WTC11 (cell line): Measurements from ENCODE around the gene FGFBP1. TPM values are rescaled to one million over a fixed set of nuclear protein-coding genes. Genes with fewer than 3 reads are reported as not detected.

Experiments
- ATAC-seq: fragments of 200-7000 bp; cut with Tn5 transposase; 2 replicates; pipeline ENCODE4 v1.10.0; 2021; ENCODE audit warnings: mild to moderate bottlenecking, moderate library complexity
- CTCF ChIA-PET: fragments of 300-600 bp; sonication (Branson Sonifier 250); formaldehyde crosslinking; loops from one replicate; lab custom pipeline; 2021; ENCODE audit warnings: antibody characterized with exemption; lab: Charles Lee
- POLR2A ChIA-PET: fragments of 350-600 bp; sonication (Branson Sonifier 250); formaldehyde crosslinking; loops from one replicate; lab custom pipeline; 2021; ENCODE audit warnings: antibody characterized with exemption; lab: Charles Lee
- DNase-seq: peaks from one replicate; pipeline ENCODE4 v3.0.0; 2021; ENCODE audit warnings: low spot score
- H3K27ac Mint-ChIP-seq: 2 replicates; pipeline ENCODE4 v1.8.0; 2021; ENCODE audit warnings: mixed read lengths
- H3K27me3 Mint-ChIP-seq: 2 replicates; pipeline ENCODE4 v1.8.0; 2021; ENCODE audit warnings: low read depth, mild to moderate bottlenecking, moderate library complexity, mixed read lengths
- H3K36me3 Mint-ChIP-seq: 2 replicates; pipeline ENCODE4 v1.8.0; 2021; ENCODE audit warnings: mixed read lengths
- H3K4me1 Mint-ChIP-seq: 2 replicates; pipeline ENCODE4 v1.8.0; 2022; ENCODE audit warnings: mixed read lengths
- H3K4me3 Mint-ChIP-seq: 2 replicates; pipeline ENCODE4 v1.8.0; 2021; ENCODE audit warnings: mild to moderate bottlenecking, moderate library complexity, mixed read lengths
- H3K9me3 Mint-ChIP-seq: 2 replicates; pipeline ENCODE4 v1.8.0; 2021; ENCODE audit warnings: mixed read lengths
- AR ChIP-seq: fragments of 250-450 bp; sonication (Bioruptor Pico); IDR thresholded peaks from 2 replicates; pipeline ENCODE4 v1.9.0; 2021; ENCODE audit warnings: mild to moderate bottlenecking
- CBFB ChIP-seq: sonication (generic); formaldehyde crosslinking; IDR thresholded peaks from 2 replicates; pipeline ENCODE4 v1.8.1; 2022; ENCODE audit warnings: mild to moderate bottlenecking, low read depth, missing genetic modification reagents
- E2F5 ChIP-seq: sonication (generic); formaldehyde crosslinking; IDR thresholded peaks from 2 replicates; pipeline ENCODE4 v1.8.1; 2022; ENCODE audit warnings: mild to moderate bottlenecking, moderate library complexity, missing genetic modification reagents
- ELF4 ChIP-seq: sonication (generic); formaldehyde crosslinking; IDR thresholded peaks from 2 replicates; pipeline ENCODE4 v1.8.1; 2022; ENCODE audit warnings: low read depth, mild to moderate bottlenecking, moderate library complexity, missing genetic modification reagents
- EMX1 ChIP-seq: fragments of 250-450 bp; sonication (Bioruptor Pico); IDR thresholded peaks from 2 replicates; pipeline ENCODE4 v1.8.0; 2021; ENCODE audit warnings: mild to moderate bottlenecking
- ESRRA ChIP-seq: sonication (generic); formaldehyde crosslinking; IDR thresholded peaks from 2 replicates; pipeline ENCODE4 v1.8.1; 2022; ENCODE audit warnings: mild to moderate bottlenecking, missing genetic modification reagents, borderline replicate concordance
- GABPB1 ChIP-seq: sonication (generic); formaldehyde crosslinking; IDR thresholded peaks from 2 replicates; pipeline ENCODE4 v1.8.1; 2023; ENCODE audit warnings: mild to moderate bottlenecking, missing genetic modification reagents
- IRF2 ChIP-seq: sonication (generic); formaldehyde crosslinking; IDR thresholded peaks from 2 replicates; pipeline ENCODE4 v1.8.0; 2022; ENCODE audit warnings: low read depth, missing genetic modification reagents, borderline replicate concordance
- MYBL2 ChIP-seq: sonication (generic); formaldehyde crosslinking; IDR thresholded peaks from 2 replicates; pipeline ENCODE4 v1.8.1; 2023; ENCODE audit warnings: mild to moderate bottlenecking, moderate library complexity, missing genetic modification reagents
- NFATC4 ChIP-seq: fragments of 250-450 bp; sonication (Bioruptor Pico); IDR thresholded peaks from 2 replicates; pipeline ENCODE4 v1.9.0; 2021; ENCODE audit warnings: mild to moderate bottlenecking
- SP1 ChIP-seq: sonication (generic); formaldehyde crosslinking; conservative IDR thresholded peaks from 2 replicates; pipeline ENCODE4 v1.8.1; 2022; ENCODE audit warnings: missing genetic modification reagents
- TCF7 ChIP-seq: sonication (generic); formaldehyde crosslinking; IDR thresholded peaks from 2 replicates; pipeline ENCODE4 v1.8.0; 2022; ENCODE audit warnings: mild to moderate bottlenecking, low read depth, missing genetic modification reagents, moderate library complexity
- TEAD1 ChIP-seq: sonication (generic); formaldehyde crosslinking; IDR thresholded peaks from 2 replicates; pipeline ENCODE4 v1.8.0; 2022; ENCODE audit warnings: mild to moderate bottlenecking, missing genetic modification reagents
- USF2 ChIP-seq: sonication (generic); formaldehyde crosslinking; IDR thresholded peaks from 2 replicates; pipeline ENCODE4 v1.8.1; 2023; ENCODE audit warnings: mild to moderate bottlenecking, missing genetic modification reagents, moderate library complexity
- ZBTB43 ChIP-seq: sonication (generic); formaldehyde crosslinking; IDR thresholded peaks from 2 replicates; pipeline ENCODE4 v1.8.1; 2023; ENCODE audit warnings: mild to moderate bottlenecking, missing genetic modification reagents
- ZMAT4 ChIP-seq: fragments of 250-450 bp; sonication (Bioruptor Pico); IDR thresholded peaks from 2 replicates; pipeline ENCODE4 v1.9.0; 2021; ENCODE audit warnings: mild to moderate bottlenecking
- ZNF121 ChIP-seq: sonication (generic); formaldehyde crosslinking; IDR thresholded peaks from 2 replicates; pipeline ENCODE4 v1.8.0; 2023; ENCODE audit warnings: missing genetic modification reagents
- total RNA-seq: library from RNA; stranded (reverse); gene quantifications from 3 replicates; pipeline ENCODE4 v1.2.3, GENCODE V29; 2021
- TF ChIP-seq, protein P1 (sequence below): sonication (generic); formaldehyde crosslinking; IDR thresholded peaks from 2 replicates; pipeline ENCODE4 v1.8.0; 2022; ENCODE audit warnings: mild to moderate bottlenecking, missing genetic modification reagents
- TF ChIP-seq, protein P2 (sequence below): sonication (generic); formaldehyde crosslinking; IDR thresholded peaks from 2 replicates; pipeline ENCODE4 v1.8.1; 2022; ENCODE audit warnings: low read depth, mild to moderate bottlenecking, moderate library complexity, missing genetic modification reagents, borderline replicate concordance

The FGFBP1 gene
- total RNA-seq, 1 experiment from 2014 or later = not detected

- TF ChIP-seq, protein P1, sequence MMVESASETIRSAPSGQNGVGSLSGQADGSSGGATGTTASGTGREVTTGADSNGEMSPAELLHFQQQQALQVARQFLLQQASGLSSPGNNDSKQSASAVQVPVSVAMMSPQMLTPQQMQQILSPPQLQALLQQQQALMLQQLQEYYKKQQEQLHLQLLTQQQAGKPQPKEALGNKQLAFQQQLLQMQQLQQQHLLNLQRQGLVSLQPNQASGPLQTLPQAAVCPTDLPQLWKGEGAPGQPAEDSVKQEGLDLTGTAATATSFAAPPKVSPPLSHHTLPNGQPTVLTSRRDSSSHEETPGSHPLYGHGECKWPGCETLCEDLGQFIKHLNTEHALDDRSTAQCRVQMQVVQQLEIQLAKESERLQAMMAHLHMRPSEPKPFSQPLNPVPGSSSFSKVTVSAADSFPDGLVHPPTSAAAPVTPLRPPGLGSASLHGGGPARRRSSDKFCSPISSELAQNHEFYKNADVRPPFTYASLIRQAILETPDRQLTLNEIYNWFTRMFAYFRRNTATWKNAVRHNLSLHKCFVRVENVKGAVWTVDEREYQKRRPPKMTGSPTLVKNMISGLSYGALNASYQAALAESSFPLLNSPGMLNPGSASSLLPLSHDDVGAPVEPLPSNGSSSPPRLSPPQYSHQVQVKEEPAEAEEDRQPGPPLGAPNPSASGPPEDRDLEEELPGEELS = no peak
- no peak for TF ChIP-seq EMX1 (CRISPR knock-in tag)
Measured at GRCh38 chr4:15944895-15945294, 6.4 kb upstream of the FGFBP1 start (continued).

- Mint-ChIP-seq H3K27me3 (no peaks in the 10 kb centered on the region), H3K9me3 (peaks cover 5% of the 10 kb centered on the region; the same call in 1 of the 2 replicates), H3K27ac (no peak overlapping the region), H3K4me3 (no peak overlapping the region), H3K4me1 (peaks cover 11% of the 10 kb centered on the region), H3K36me3 (no peaks in the 10 kb centered on the region)
- ChIA-PET POLR2A (no interaction called here), CTCF (interaction anchor here (1.0 kb wide), 1 partner anchor 136 kb away, joined by 4 read pairs; no protein-coding TSS in a partner anchor)
- TF ChIP-seq ELF4 (CRISPR knock-in tag) (no peak), NFATC4 (CRISPR knock-in tag) (no peak), TEAD1 (no peak), ZBTB43 (no peak), CBFB (CRISPR knock-in tag) (no peak), ZMAT4 (no peak), MYBL2 (no peak), ZNF121 (CRISPR knock-in tag) (no peak), USF2 (CRISPR knock-in tag) (no peak), TCF7 (no peak), E2F5 (CRISPR knock-in tag) (no peak), GABPB1 (CRISPR knock-in tag) (no peak)
- TF ChIP-seq, protein P2, sequence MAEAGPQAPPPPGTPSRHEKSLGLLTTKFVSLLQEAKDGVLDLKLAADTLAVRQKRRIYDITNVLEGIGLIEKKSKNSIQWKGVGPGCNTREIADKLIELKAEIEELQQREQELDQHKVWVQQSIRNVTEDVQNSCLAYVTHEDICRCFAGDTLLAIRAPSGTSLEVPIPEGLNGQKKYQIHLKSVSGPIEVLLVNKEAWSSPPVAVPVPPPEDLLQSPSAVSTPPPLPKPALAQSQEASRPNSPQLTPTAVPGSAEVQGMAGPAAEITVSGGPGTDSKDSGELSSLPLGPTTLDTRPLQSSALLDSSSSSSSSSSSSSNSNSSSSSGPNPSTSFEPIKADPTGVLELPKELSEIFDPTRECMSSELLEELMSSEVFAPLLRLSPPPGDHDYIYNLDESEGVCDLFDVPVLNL (CRISPR knock-in tag) = no peak
- no peak for ATAC-seq
- no peak for DNase-seq
Measured at GRCh38 chr4:15942283-15942682, 3.7 kb upstream of the FGFBP1 start.

GRCh38 chr4:15938182-15938581 lies 358 bp downstream of the FGFBP1 start:
- Mint-ChIP-seq H3K4me3 (no peak overlapping the region), H3K27me3 (no peaks in the 10 kb centered on the region)
- peak; percentile 25 for DNase-seq
- CTCF ChIA-PET = interaction anchor here (0.9 to 3.8 kb wide), 4 partner anchors 18 to 132 kb away, joined by 3 to 20 read pairs (median 16); no protein-coding TSS in a partner anchor
- no peak for TF ChIP-seq ZMAT4
- TF ChIP-seq, protein P1 = no peak
- no peak for TF ChIP-seq IRF2 (CRISPR knock-in tag)
- no peak for TF ChIP-seq ESRRA (CRISPR knock-in tag)
- no peak for TF ChIP-seq AR (CRISPR knock-in tag)
- no peak for TF ChIP-seq GABPB1 (CRISPR knock-in tag)
- no peak for TF ChIP-seq SP1 (CRISPR knock-in tag)
- TF ChIP-seq, all 79 proteins: peak for 0
- no peaks in the 10 kb centered on the region for H3K9me3 Mint-ChIP-seq
- H3K27ac Mint-ChIP-seq = no peak overlapping the region
- H3K36me3 Mint-ChIP-seq = no peaks in the 10 kb centered on the region
- H3K4me1 Mint-ChIP-seq = peaks cover 11% of the 10 kb centered on the region
- ATAC-seq = peak; percentile 81
- POLR2A ChIA-PET = no interaction called here
